IPS-20b (cell line): ENCODE measurements around the gene REPS1.

Experiments
- H3K27ac ChIP-seq: one replicate; pipeline ENCODE4 v1.5.1; 2013; ENCODE audit warnings: low read length
- H3K27me3 ChIP-seq: 2 replicates; pipeline ENCODE4 v1.6.1; 2013; ENCODE audit warnings: mild to moderate bottlenecking, low read length, inconsistent platforms; ENCODE audit not compliant: insufficient read depth
- H3K36me3 ChIP-seq: 2 replicates; pipeline ENCODE4 v1.6.1; 2013; ENCODE audit warnings: low read depth, mild to moderate bottlenecking, inconsistent platforms, low read length, moderate library complexity; ENCODE audit not compliant: insufficient read depth
- H3K4me1 ChIP-seq: 2 replicates; pipeline ENCODE4 v1.6.1; 2013; ENCODE audit warnings: mild to moderate bottlenecking, control low read depth, inconsistent platforms, low read length, moderate library complexity; ENCODE audit not compliant: insufficient read depth
- H3K4me3 ChIP-seq: 2 replicates; pipeline ENCODE4 v1.5.1; 2013; ENCODE audit warnings: mild to moderate bottlenecking, low read length, inconsistent platforms
- H3K9ac ChIP-seq: 2 replicates; pipeline ENCODE4 v1.6.1; 2013; ENCODE audit warnings: low read depth, mild to moderate bottlenecking, inconsistent platforms, low read length, moderate library complexity
- H3K9me3 ChIP-seq: 2 replicates; pipeline ENCODE4 v1.6.1; 2013; ENCODE audit warnings: mild to moderate bottlenecking, low read depth, low read length, inconsistent platforms; ENCODE audit not compliant: insufficient read depth

The REPS1 gene

GRCh38 chr6:138914701-138915100 lies 73.4 kb downstream of the REPS1 start:
- Histone ChIP-seq H3K27ac (no peak overlapping the region), H3K9me3 (no peaks in the 10 kb centered on the region), H3K27me3 (no peaks in the 10 kb centered on the region), H3K4me3 (no peak overlapping the region), H3K36me3 (peaks cover 94% of the 10 kb centered on the region), H3K9ac (no peak overlapping the region), H3K4me1 (no peaks in the 10 kb centered on the region)

DNA sequence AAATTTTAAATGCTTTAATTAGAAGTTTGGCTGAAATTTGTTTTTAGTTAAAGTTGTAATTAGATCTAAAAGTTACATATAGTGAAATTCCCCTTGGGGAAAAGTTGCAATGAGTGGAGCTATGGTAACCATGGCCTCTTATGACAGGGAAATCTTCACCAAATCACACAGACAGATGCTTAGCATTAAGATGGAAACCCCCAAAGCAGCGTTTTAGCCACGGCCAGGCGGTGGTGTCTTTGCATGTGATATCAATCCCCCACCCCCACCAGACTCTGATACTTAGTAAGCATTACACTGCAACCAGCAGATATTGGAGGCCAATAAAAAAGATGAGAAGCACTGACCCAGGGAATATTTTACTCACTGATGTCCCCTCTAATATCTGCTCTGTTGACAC lies 75.7 kb downstream of the REPS1 start:
- Histone ChIP-seq H3K4me3 (no peak overlapping the region), H3K4me1 (no peaks in the 10 kb centered on the region), H3K9me3 (no peaks in the 10 kb centered on the region), H3K27ac (no peak overlapping the region), H3K27me3 (no peaks in the 10 kb centered on the region), H3K9ac (no peak overlapping the region), H3K36me3 (peaks cover 96% of the 10 kb centered on the region)

DNA sequence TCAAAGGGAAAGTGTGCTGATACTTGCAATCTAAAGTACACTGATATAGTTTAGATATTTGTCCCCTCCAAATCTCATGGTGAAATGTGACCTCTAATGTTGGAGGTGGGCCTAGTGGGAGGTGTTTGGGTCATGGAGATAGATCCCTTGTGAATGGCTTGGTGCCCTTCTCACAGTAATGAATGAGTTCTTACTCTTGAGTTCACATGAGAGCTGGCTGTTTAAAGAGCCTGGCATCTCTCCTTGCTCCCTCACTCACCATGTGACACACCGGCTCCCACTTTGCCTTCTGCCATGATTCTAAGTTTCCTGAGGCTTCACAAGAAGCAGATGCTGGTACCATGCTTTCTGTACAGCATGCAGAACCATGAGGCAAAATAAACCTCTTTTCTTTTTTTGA lies 78.1 kb downstream of the REPS1 start:
- no peaks in the 10 kb centered on the region for H3K9me3 ChIP-seq
- peaks cover 97% of the 10 kb centered on the region for H3K36me3 ChIP-seq
- H3K27me3 ChIP-seq: no peaks in the 10 kb centered on the region
- no peaks in the 10 kb centered on the region for H3K4me1 ChIP-seq
- H3K9ac ChIP-seq: no peak overlapping the region
- no peak overlapping the region for H3K27ac ChIP-seq
- H3K4me3 ChIP-seq: no peak overlapping the region

DNA sequence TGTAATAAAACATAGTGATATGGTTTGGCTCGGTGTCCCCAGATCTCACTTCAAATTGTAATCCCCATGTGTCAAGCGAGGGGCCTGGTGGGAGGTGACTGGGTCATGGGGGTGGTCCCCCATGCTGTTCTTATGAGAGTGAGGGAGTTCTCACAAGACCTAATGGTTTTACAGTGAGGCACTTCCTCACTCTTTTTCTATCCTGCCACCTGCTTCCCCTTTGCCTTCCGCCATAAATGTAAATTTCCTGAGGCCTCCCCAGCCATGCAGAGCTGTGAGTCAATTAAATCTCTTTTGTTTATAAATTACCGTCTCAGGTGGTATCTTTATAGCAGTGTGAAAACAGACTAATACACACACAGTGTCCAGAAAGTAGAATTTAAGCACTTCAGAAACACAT lies 78.5 kb downstream of the REPS1 start:
- Histone ChIP-seq H3K4me1 (no peaks in the 10 kb centered on the region), H3K9me3 (no peaks in the 10 kb centered on the region), H3K27ac (no peak overlapping the region), H3K36me3 (peaks cover 97% of the 10 kb centered on the region), H3K27me3 (no peaks in the 10 kb centered on the region), H3K9ac (no peak overlapping the region), H3K4me3 (no peak overlapping the region)

GRCh38 chr6:138907167-138907566 lies 80.9 kb downstream of the REPS1 start:
- H3K9me3 ChIP-seq: no peaks in the 10 kb centered on the region

GRCh38 chr6:138897031-138897430 lies 91.0 kb downstream of the REPS1 start:
- H3K9ac ChIP-seq: no peak overlapping the region
- no peaks in the 10 kb centered on the region for H3K27me3 ChIP-seq
- no peak overlapping the region for H3K27ac ChIP-seq
- no peaks in the 10 kb centered on the region for H3K9me3 ChIP-seq
- H3K4me1 ChIP-seq: no peaks in the 10 kb centered on the region
- H3K36me3 ChIP-seq: peaks cover 18% of the 10 kb centered on the region
- H3K4me3 ChIP-seq: no peak overlapping the region

More at GRCh38 chr6:138907167-138907566, 80.9 kb downstream of the REPS1 start:
- Histone ChIP-seq H3K4me1 (no peaks in the 10 kb centered on the region), H3K36me3 (peaks cover 97% of the 10 kb centered on the region), H3K9ac (no peak overlapping the region), H3K27ac (no peak overlapping the region), H3K4me3 (no peak overlapping the region), H3K27me3 (no peaks in the 10 kb centered on the region)

GRCh38 chr6:138896104-138896756 lies 91.8 kb downstream of the REPS1 start:
- Histone ChIP-seq H3K36me3 (peaks cover 10% of the 10 kb centered on the region), H3K27me3 (no peaks in the 10 kb centered on the region), H3K9ac (no peak overlapping the region), H3K4me1 (no peaks in the 10 kb centered on the region; the same call in 1 of the 2 replicates), H3K4me3 (no peak overlapping the region), H3K27ac (no peak overlapping the region), H3K9me3 (no peaks in the 10 kb centered on the region)

DNA sequence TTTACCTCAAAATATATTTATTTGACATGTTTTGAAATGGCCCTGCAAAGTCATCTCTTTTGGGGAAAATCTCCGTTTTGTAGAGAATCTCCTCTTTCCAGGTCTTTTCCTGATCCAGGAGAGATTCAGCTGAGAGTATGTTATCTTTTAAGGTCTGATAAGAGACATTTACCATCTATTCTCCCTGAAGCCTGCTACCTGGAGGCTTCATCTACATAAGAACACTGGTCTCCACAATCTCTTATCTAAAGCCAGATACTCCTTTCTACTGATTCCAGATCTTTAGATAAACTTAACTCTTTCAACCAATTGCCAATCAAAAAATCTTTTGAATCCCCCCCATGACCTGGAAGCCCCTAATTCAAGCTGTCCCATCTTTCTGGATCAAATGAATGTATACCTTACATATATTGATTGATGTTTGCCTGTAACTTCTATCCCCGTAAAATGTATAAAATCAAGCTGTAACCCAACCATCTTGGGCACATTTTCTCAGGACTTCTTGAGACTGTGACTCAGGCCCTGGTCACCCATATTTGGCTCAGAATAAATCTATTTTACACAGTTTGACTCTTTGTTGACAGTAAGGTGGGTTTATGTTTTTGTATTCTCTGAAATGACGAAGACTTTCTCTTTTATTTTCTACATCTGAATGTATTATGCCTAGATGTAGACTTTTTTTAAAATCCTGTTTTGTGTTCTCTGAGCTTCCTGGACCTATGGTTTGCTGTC lies 96.6 kb downstream of the REPS1 start:
- H3K9ac ChIP-seq: no peak overlapping the region
- no peaks in the 10 kb centered on the region; the same call in 1 of the 2 replicates for H3K4me1 ChIP-seq
- H3K27ac ChIP-seq: no peak overlapping the region
- no peak overlapping the region for H3K4me3 ChIP-seq
- no peaks in the 10 kb centered on the region for H3K36me3 ChIP-seq
- H3K27me3 ChIP-seq: no peaks in the 10 kb centered on the region
- no peaks in the 10 kb centered on the region for H3K9me3 ChIP-seq

- Histone ChIP-seq H3K27ac (no peak overlapping the region), H3K4me1 (no peaks in the 10 kb centered on the region), H3K9ac (no peak overlapping the region), H3K4me3 (no peak overlapping the region), H3K36me3 (no peaks in the 10 kb centered on the region), H3K9me3 (no peaks in the 10 kb centered on the region), H3K27me3 (no peaks in the 10 kb centered on the region)
Observed at GRCh38 chr6:138885156-138885819, 102.8 kb downstream of the REPS1 start.

DNA sequence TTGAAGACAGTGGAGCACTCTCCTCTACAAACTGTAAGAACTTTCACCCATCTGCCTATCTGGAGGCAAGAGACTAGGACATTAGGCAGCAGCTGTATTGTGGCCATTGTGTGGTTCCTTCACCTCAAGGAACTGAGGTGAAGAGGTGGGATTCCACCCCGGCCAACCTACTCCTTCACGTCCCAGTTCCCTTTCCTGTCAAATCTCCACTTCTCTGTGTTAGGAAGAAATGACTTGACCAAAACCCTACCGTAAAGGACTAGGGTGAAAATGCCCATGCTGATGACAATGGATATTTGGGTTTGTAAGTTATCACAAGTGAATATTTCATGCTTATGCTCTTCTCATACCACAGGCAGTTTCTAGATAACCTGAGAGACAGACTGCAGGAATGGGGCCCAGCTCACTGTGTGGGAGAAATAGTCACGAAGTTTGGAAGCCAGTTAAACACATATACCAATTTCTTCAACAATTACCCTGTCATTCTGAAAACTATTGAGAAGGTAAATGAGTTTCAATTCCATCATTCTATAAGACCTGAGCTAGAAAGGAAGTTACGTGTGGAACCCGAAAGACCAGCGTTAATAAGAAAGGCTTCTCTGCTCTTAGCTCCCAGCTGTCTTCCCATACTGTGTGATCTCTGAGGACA lies 105.6 kb downstream of the REPS1 start:
- no peak overlapping the region for H3K4me3 ChIP-seq
- H3K9ac ChIP-seq: no peak overlapping the region
- H3K27me3 ChIP-seq: no peaks in the 10 kb centered on the region
- H3K27ac ChIP-seq: no peak overlapping the region
- H3K9me3 ChIP-seq: no peaks in the 10 kb centered on the region
- no peaks in the 10 kb centered on the region for H3K36me3 ChIP-seq
- H3K4me1 ChIP-seq: no peaks in the 10 kb centered on the region

- H3K27me3 ChIP-seq: no peaks in the 10 kb centered on the region
Observed at GRCh38 chr6:138873191-138873590, 114.9 kb downstream of the REPS1 start.

More at GRCh38 chr6:138873191-138873590, 114.9 kb downstream of the REPS1 start:
- H3K27ac ChIP-seq: no peak overlapping the region
- H3K9ac ChIP-seq: no peak overlapping the region
- no peak overlapping the region for H3K4me3 ChIP-seq
- H3K9me3 ChIP-seq: no peaks in the 10 kb centered on the region
- H3K36me3 ChIP-seq: no peaks in the 10 kb centered on the region
- H3K4me1 ChIP-seq: peaks cover 5% of the 10 kb centered on the region; the same call in 1 of the 2 replicates
